ENCODE measurements around the gene BANF1. TPM values are rescaled to one million over a fixed set of nuclear protein-coding genes. Genes with fewer than 3 reads are reported as not detected.

Gene BANF1
- total and polyA plus RNA-seq, 2 of the 13 experiments (the other 11 are each of a cell fraction or from before 2014, with no cell fraction given), result 40.5 to 86.5 TPM

GRCh38 chr11:66001942-66002647 lies at the start of gene BANF1, which contains the start of gene EIF1AD (continued):
- TF ChIP-seq ZNF318 (CRISPR knock-in tag; IDR thresholded peaks at IDR 0.05) (no peak), MYC (CRISPR knock-in tag; IDR thresholded peaks at IDR 0.05; ENCODE audit: borderline replicate concordance) (peak; percentile 63; the same call in 1 of the 2 replicates), NFE2L2 (IDR thresholded peaks at IDR 0.05; ENCODE audit: low read length) (no peak), ZNF784 (CRISPR knock-in tag; IDR thresholded peaks at IDR 0.05; ENCODE audit: borderline replicate concordance) (no peak), PHF5A (CRISPR knock-in tag; IDR thresholded peaks at IDR 0.05; ENCODE audit: low read depth, unreplicated experiment) (peak; percentile 74), ZNF687 (CRISPR knock-in tag; IDR thresholded peaks at IDR 0.05) (peak; percentile 97), ZNF713 (CRISPR knock-in tag; IDR thresholded peaks at IDR 0.05) (no peak), USF2 (IDR thresholded peaks at IDR 0.05; ENCODE audit: low read depth, low read length) (no peak), USF2 (CRISPR knock-in tag; IDR thresholded peaks at IDR 0.05; ENCODE audit: borderline replicate concordance) (no peak), KMT2B (CRISPR knock-in tag; IDR thresholded peaks at IDR 0.05) (peak; percentile 89), TEAD2 (CRISPR knock-in tag; IDR thresholded peaks at IDR 0.05) (no peak; the same call in 1 of the 2 replicates)

All from HepG2 (cell line).